DOHH2 (cell line): ENCODE results near the gene MRPS5.

Experiments used
- CTCF ChIP-seq: fragments of 200-600 bp; sonication (generic); IDR thresholded peaks from one replicate; pipeline ENCODE4 v1.5.1; 2014; ENCODE audit warnings: antibody characterized with exemption, mild to moderate bottlenecking, low read depth, low read length; ENCODE audit not compliant: poor library complexity, severe bottlenecking
- EZH2phosphoT487 ChIP-seq: fragments of 200-600 bp; sonication (generic); IDR thresholded peaks from 2 replicates; pipeline ENCODE4 v1.6.1; 2017; ENCODE audit warnings: borderline replicate concordance, mild to moderate bottlenecking, antibody characterized with exemption, low read length, moderate library complexity, mixed read lengths

- TF ChIP-seq CTCF, result no peak
- no peak for TF ChIP-seq EZH2phosphoT487
These were observed 75.1 kb downstream of the MRPS5 start for GRCh38 chr2:95046371-95047112.
